ENCODE measurements around the gene HABP4. TPM values are rescaled to one million over a fixed set of nuclear protein-coding genes. Genes with fewer than 3 reads are reported as not detected.

HABP4 gene
- total and polyA plus RNA-seq, 2 of the 4 experiments (the other 2 are of a cell fraction): 5.2 to 10.6 TPM

- ATAC-seq (ENCODE audit: low read depth) (no peak), DNase-seq (no peak)
- Histone ChIP-seq H2BK20ac (ENCODE audit: low read depth, low read length) (no peak overlapping the region), H3K36me3 (ENCODE audit: control insufficient read depth, insufficient read depth, low read length) (peaks cover 27% of the 10 kb centered on the region), H3K4me3 (ENCODE audit: insufficient read depth, low read depth, low read length) (no peak overlapping the region), H3K56ac (ENCODE audit: extremely low read depth, insufficient read depth, low read length) (no peak overlapping the region), H4K8ac (ENCODE audit: low read depth in 2 of 2, low read length in 2 of 2) (no peak overlapping the region), H4K91ac (ENCODE audit: insufficient read depth, low read depth, low read length) (no peak overlapping the region), H2AFZ (replicated peaks; ENCODE audit: low read length, poor library complexity) (no peak overlapping the region), H3K27ac (ENCODE audit: insufficient read depth, low read length) (no peak overlapping the region), H2AK9ac (replicated peaks; ENCODE audit: low read depth, low read length, poor library complexity) (peak overlapping the region; percentile 50), H2BK120ac (ENCODE audit: low read depth, low read length) (no peak overlapping the region; the same call in 1 of the 2 replicates), H2BK5ac (ENCODE audit: low read depth, low read length, poor library complexity, severe bottlenecking) (no peak overlapping the region), H3K4me2 (ENCODE audit: low read depth, low read length) (no peak overlapping the region), H3K9ac (ENCODE audit: low read depth, low read length) (no peak overlapping the region), H3K23ac (ENCODE audit: low read depth, low read length) (peak overlapping the region; percentile 74; the same call in 1 of the 2 replicates), H3K9me1 (ENCODE audit: insufficient read depth, low read length) (peaks cover 20% of the 10 kb centered on the region), H3K27me3 (ENCODE audit: control insufficient read depth, insufficient read depth, low read length) (no peaks in the 10 kb centered on the region), H2BK15ac (ENCODE audit: low read depth, low read length) (no peak overlapping the region), H3K9me3 (ENCODE audit: control insufficient read depth, insufficient read depth, low read length) (no peaks in the 10 kb centered on the region), H4K5ac (ENCODE audit: low read depth, low read length) (no peak overlapping the region), H4K20me1 (ENCODE audit: insufficient read depth, low read length) (peaks cover 18% of the 10 kb centered on the region), H3K79me1 (ENCODE audit: low read depth in 1 of 2, low read length in 2 of 2) (peaks cover 2 to 29% of the 10 kb centered on the region in 2 experiments; a peak in 3 of 4 replicates), H2AK5ac (ENCODE audit: low read depth, low read length) (peak overlapping the region; percentile 20; the same call in 1 of the 2 replicates), H3K4me1 (ENCODE audit: control insufficient read depth, insufficient read depth, low read length) (peaks cover 21% of the 10 kb centered on the region), H3K4ac (ENCODE audit: low read depth, low read length) (no peak overlapping the region), H3K14ac (replicated peaks; ENCODE audit: low read depth, low read length) (no peak overlapping the region), H3K18ac (ENCODE audit: low read depth, low read length) (no peak overlapping the region)
- no TSS peak for BruUV-seq (replicated peaks)
- in situ Hi-C loops (cut with MboI; ENCODE audit: low sequenced_read_pairs) (no loop called here), dilution Hi-C loops (cut with HindIII; ENCODE audit: low sequenced_read_pairs, unreplicated experiment) (no loop called here), intact Hi-C loops (cut with micrococcal nuclease) (no loop called here)
- ChIA-PET CTCF (no interaction called here), POLR2A (ENCODE audit: unreplicated experiment) (no interaction called here)
- TF ChIP-seq, protein P1, sequence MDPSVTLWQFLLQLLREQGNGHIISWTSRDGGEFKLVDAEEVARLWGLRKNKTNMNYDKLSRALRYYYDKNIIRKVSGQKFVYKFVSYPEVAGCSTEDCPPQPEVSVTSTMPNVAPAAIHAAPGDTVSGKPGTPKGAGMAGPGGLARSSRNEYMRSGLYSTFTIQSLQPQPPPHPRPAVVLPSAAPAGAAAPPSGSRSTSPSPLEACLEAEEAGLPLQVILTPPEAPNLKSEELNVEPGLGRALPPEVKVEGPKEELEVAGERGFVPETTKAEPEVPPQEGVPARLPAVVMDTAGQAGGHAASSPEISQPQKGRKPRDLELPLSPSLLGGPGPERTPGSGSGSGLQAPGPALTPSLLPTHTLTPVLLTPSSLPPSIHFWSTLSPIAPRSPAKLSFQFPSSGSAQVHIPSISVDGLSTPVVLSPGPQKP (IDR thresholded peaks at IDR 0.05; ENCODE audit: borderline replicate concordance, low read depth, low read length): no peak
- TF ChIP-seq NFE2L2 (IDR thresholded peaks at IDR 0.05; ENCODE audit: low read depth, low read length) (no peak), CTCF (conservative IDR thresholded peaks at IDR 0.05; ENCODE audit: low read depth, low read length) (no peak), RFX5 (IDR thresholded peaks at IDR 0.05; ENCODE audit: low read depth, low read length) (no peak), SMC3 (IDR thresholded peaks at IDR 0.05; ENCODE audit: low read depth, low read length) (no peak), MAZ (IDR thresholded peaks at IDR 0.05; ENCODE audit: borderline replicate concordance, low read depth, low read length) (no peak), RCOR1 (IDR thresholded peaks at IDR 0.05; ENCODE audit: insufficient replicate concordance, low read length) (no peak), BHLHE40 (IDR thresholded peaks at IDR 0.05; ENCODE audit: low read depth, low read length) (no peak), CEBPB (IDR thresholded peaks at IDR 0.05; ENCODE audit: low read depth, low read length) (no peak), POLR2A (IDR thresholded peaks at IDR 0.05; ENCODE audit: low read depth, low read length) (no peak), CHD1 (IDR thresholded peaks at IDR 0.05; ENCODE audit: low read depth, low read length) (no peak), FOS (IDR thresholded peaks at IDR 0.05; ENCODE audit: low read depth, low read length) (no peak), MXI1 (IDR thresholded peaks at IDR 0.05; ENCODE audit: borderline replicate concordance, low read depth, low read length) (no peak), MAFK (IDR thresholded peaks at IDR 0.05; ENCODE audit: low read depth, low read length) (no peak), RAD21 (IDR thresholded peaks at IDR 0.05; ENCODE audit: low read length) (no peak)
- TF ChIP-seq, protein P2, sequence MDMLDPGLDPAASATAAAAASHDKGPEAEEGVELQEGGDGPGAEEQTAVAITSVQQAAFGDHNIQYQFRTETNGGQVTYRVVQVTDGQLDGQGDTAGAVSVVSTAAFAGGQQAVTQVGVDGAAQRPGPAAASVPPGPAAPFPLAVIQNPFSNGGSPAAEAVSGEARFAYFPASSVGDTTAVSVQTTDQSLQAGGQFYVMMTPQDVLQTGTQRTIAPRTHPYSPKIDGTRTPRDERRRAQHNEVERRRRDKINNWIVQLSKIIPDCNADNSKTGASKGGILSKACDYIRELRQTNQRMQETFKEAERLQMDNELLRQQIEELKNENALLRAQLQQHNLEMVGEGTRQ (IDR thresholded peaks at IDR 0.05; ENCODE audit: low read depth, low read length): no peak
- WGBS, 2 experiments (ENCODE audit: extremely low coverage in 2 of 2, insufficient read length in 1 of 2): 80% methylated on average over 4 of the region's 10 CpGs; no CpG with 5 or more reads in 1 of the 2 experiments
Measured at GRCh38 chr9:96487949-96488348, 38.0 kb downstream of the HABP4 start.
